ENCODE data around the gene DOK3.

The DOK3 gene

GRCh38 chr5:177469750-177470525, 39.7 kb downstream of the DOK3 start:
- Histone ChIP-seq H3K9me3 (no peaks in the 10 kb centered on the region), H3K27me3 (no peaks in the 10 kb centered on the region), H3K36me3 (peaks cover 73% of the 10 kb centered on the region), H3K4me3 (ENCODE audit: low read depth, low read length) (no peak overlapping the region), H3K4me1 (peaks cover 13% of the 10 kb centered on the region)
- TF ChIP-seq CTCF (IDR thresholded peaks at IDR 0.05; ENCODE audit: low read depth, low read length), result no peak
- DNase-seq, result no peak

DNA sequence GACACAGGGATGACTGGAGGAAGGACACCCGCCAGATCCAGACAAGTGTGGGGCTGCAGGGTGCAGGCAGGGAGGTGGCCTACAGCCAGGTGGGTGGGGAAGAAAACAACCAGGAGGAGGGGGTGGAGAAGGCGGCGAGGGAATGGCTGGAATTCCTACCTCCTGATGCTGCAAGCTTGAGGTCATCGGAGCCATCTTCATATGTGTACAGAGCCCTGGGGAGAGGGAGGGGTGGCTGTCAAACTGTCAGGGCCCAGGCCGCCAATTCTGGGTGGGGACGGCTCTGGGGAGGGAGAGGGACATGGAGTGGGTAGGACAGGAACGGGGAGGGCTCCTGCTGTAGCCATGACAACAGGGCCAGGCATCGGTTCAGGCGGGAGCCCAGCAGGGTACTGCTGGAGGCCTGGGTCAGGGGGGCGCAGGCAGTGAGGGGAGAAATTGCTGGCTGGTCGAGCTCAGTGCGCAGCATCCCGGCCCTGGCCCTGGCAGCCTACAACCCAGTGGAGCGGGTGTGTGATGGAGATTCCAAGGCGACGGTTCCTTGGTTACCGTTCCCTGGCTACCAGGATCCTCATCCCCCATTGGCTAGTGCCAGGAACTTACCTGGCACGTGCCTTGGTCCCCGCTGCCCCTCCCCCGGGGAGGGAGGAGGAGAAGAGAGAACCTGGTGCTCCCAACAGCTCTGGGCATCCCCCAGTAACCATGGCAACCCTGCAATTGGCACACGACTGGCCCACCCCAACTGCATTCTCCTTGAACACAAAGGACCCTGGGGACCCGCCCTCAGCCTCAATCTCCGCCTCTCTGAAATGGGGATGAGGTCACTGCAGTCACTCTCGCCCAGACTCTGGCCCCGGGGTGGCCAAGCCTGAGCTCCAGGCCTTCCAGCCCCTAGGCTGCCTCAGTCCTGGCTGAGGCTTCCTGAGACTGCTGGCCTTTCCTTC, 40.7 kb downstream of the DOK3 start:
- DNase-seq, result no peak
- no peak for TF ChIP-seq CTCF (IDR thresholded peaks at IDR 0.05; ENCODE audit: low read depth, low read length)
- H3K27me3 ChIP-seq, result no peaks in the 10 kb centered on the region
- no peaks in the 10 kb centered on the region for H3K9me3 ChIP-seq
- peaks cover 13% of the 10 kb centered on the region for H3K4me1 ChIP-seq
- H3K4me3 ChIP-seq (ENCODE audit: low read depth, low read length), result no peak overlapping the region
- H3K36me3 ChIP-seq, result peaks cover 77% of the 10 kb centered on the region

- Histone ChIP-seq H3K36me3 (peaks cover 82% of the 10 kb centered on the region), H3K4me3 (ENCODE audit: low read depth, low read length) (no peak overlapping the region), H3K9me3 (no peaks in the 10 kb centered on the region), H3K4me1 (peaks cover 13% of the 10 kb centered on the region), H3K27me3 (no peaks in the 10 kb centered on the region)
- no peak for TF ChIP-seq CTCF (IDR thresholded peaks at IDR 0.05; ENCODE audit: low read depth, low read length)
- DNase-seq, result no peak
Measured at GRCh38 chr5:177468329-177468684, 41.3 kb downstream of the DOK3 start.

DNA sequence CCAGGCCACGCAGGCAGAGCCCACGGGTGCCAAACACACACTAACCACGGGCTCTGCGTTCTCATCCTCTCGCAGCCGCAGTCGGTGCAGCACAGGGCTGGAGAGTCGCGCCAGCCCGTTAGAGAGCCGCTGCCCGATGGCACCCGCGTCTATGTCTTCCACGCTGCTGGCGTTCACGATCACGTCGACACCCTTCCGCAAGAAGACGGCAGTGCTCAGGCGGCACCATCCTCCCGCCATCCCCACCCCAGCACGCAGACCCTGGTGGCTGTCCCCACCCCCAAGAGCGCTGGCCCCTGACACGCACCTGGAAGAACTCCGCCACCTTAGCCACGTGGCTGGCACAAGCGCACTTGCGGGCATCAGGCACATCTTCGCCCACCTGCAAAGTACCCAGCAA, 42.2 kb downstream of the DOK3 start:
- H3K36me3 ChIP-seq, result peaks cover 79% of the 10 kb centered on the region
- H3K4me3 ChIP-seq (ENCODE audit: low read depth, low read length), result no peak overlapping the region
- no peak for DNase-seq
- no peak for TF ChIP-seq CTCF (IDR thresholded peaks at IDR 0.05; ENCODE audit: low read depth, low read length)
- H3K9me3 ChIP-seq, result no peaks in the 10 kb centered on the region
- peaks cover 13% of the 10 kb centered on the region for H3K4me1 ChIP-seq
- H3K27me3 ChIP-seq, result no peaks in the 10 kb centered on the region

GRCh38 chr5:177466861-177467260, 42.8 kb downstream of the DOK3 start:
- no peak for DNase-seq
- Histone ChIP-seq H3K4me3 (ENCODE audit: low read depth, low read length) (no peak overlapping the region), H3K36me3 (peaks cover 73% of the 10 kb centered on the region), H3K27me3 (no peaks in the 10 kb centered on the region), H3K9me3 (no peaks in the 10 kb centered on the region), H3K4me1 (peaks cover 10% of the 10 kb centered on the region)
- TF ChIP-seq CTCF (IDR thresholded peaks at IDR 0.05; ENCODE audit: low read depth, low read length), result no peak
